Gastrocnemius medialis (tissue), 4 donors: ENCODE measurements around the gene KCTD10. TPM values are rescaled to one million over a fixed set of nuclear protein-coding genes. Genes with fewer than 3 reads are reported as not detected.
A peak's percentile ranks its signal among the peaks of the same experiment; 100 is the strongest.

Experiments
- ATAC-seq, 2 donors: fragments of 150-250 bp; one replicate each; pipeline ENCODE4 v1.9.1; 2016
- DNase-seq, 2 donors: peaks; one replicate each; pipeline ENCODE4 v3.0.0-alpha.2; 2019
- H3K27ac ChIP-seq, 4 donors: fragments of 200-600 bp; sonication (generic); 1 replicate in 1 of 4; 2 replicates in 3 of 4; pipeline ENCODE4 v1.5.1; 2016 to 2018; ENCODE audit warnings: mild to moderate bottlenecking in 2 of 4, moderate library complexity in 1 of 4
- H3K27me3 ChIP-seq, 3 donors: fragments of 200-600 bp; sonication (generic) in 2 of 3; 1 replicate in 1 of 3; 2 replicates in 2 of 3; pipeline versions ENCODE4 v1.5.1 to v1.6.0; 2016 to 2019; ENCODE audit warnings: mild to moderate bottlenecking in 1 of 3, moderate library complexity in 1 of 3
- H3K36me3 ChIP-seq, 2 donors: fragments of 200-600 bp; sonication (generic) in 1 of 2; one replicate each; pipeline ENCODE4 v1.5.1; 2017 to 2018
- H3K4me1 ChIP-seq, 2 donors: fragments of 200-600 bp; sonication (generic) in 1 of 2; one replicate each; pipeline ENCODE4 v1.5.1; 2016 to 2017; ENCODE audit warnings: mild to moderate bottlenecking in 2 of 2
- H3K4me3 ChIP-seq, 4 donors: fragments of 200-600 bp; sonication (generic) in 3 of 4; 1 replicate in 1 of 4; 2 replicates in 3 of 4; pipeline ENCODE4 v1.5.1; 2016 to 2019; ENCODE audit warnings: mild to moderate bottlenecking in 2 of 4
- H3K9me3 ChIP-seq, 3 donors: fragments of 200-600 bp; sonication (generic) in 2 of 3; 1 replicate in 1 of 3; 2 replicates in 2 of 3; pipeline ENCODE4 v1.5.1; 2016 to 2019
- CTCF ChIP-seq, 5 experiments: fragments of 450-650 bp in 3 of 5; fragments of 200-600 bp in 2 of 5; sonication (generic) in 2 of 5; IDR thresholded peaks in 4 of 5; conservative IDR thresholded peaks in 1 of 5; 1 replicate in 4 of 5; 2 replicates in 1 of 5; pipeline ENCODE4 v1.5.1; 2016 to 2019; ENCODE audit warnings: antibody characterized with exemption in 5 of 5, mild to moderate bottlenecking in 3 of 5, moderate library complexity in 3 of 5
- POLR2A ChIP-seq, 2 donors: fragments of 450-650 bp; IDR thresholded peaks; one replicate each; pipeline ENCODE4 v1.6.1; 2017; ENCODE audit warnings: antibody characterized with exemption in 2 of 2, mild to moderate bottlenecking in 2 of 2, moderate library complexity in 2 of 2
- in situ Hi-C, 4 donors: fragments of 200-750 bp; cut with MboI; loops; one replicate each; pipeline versions ENCODE4 v1.15.0 to v1.8.0; 2017; ENCODE audit warnings: low sequenced_read_pairs in 4 of 4
- intact Hi-C: fragments of 100-400 bp; cut with DNase I; formaldehyde crosslinking; loops from one replicate; pipeline ENCODE4 v1.15.1; 2023; ENCODE audit warnings: low total_unique reads
- total RNA-seq, 4 donors: library from RNA; depleted of rRNA; stranded (reverse); fragments of >200 nt; gene quantifications; one replicate each; pipeline versions ENCODE4 v1.1.0 to v1.2.3, GENCODE V29; 2016

KCTD10 gene
- total RNA-seq, 4 donors from 2014 or later: 7.5 to 14.8 (median 10.6) TPM

DNA sequence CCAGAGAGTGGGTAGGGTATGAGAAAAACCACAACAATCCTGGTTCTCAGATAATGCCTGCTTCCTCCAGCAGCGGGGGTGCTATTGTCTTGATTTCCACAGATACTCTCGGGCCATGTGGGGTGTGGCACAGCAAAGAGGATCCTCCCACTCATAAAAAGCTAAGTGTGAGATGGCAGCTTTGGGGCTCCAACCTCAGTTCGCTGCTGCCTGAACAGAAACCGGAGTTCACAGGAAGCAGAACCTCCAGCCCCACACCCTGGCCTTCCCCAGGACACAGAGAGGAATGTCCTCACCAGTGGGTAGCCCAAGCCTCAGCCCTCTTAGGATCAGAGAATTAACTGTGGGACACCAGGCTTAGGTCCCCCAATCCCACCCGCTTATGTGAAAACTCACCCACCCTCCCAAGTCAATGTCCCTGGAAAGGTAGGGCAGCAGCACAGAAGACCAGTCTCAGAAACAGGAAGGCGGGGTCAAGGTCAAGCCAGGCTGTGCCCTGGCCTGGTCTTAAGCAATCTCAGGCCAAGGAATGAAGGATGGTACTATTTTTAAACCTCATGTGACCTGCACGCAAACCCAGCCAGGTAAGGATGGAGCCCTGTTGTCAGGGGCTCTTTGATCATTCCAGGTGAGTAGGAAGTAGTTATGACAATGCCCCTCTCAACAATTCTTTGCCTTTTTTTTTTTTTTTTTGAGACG is 9.0 kb downstream of the KCTD10 start:
- in situ Hi-C loops: no loop called here
- no peak overlapping the region for H3K4me3 ChIP-seq
- TF ChIP-seq POLR2A (IDR thresholded peaks at IDR 0.05): no peak
- no peak for TF ChIP-seq CTCF (IDR thresholded peaks at IDR 0.05 in 4 of 5, conservative IDR thresholded peaks at IDR 0.05 in 1 of 5)
- DNase-seq (no peak), ATAC-seq (no peak)
- no peaks in the 10 kb centered on the region for H3K9me3 ChIP-seq
- no peaks in the 10 kb centered on the region for H3K27me3 ChIP-seq
- H3K27ac ChIP-seq: peak overlapping the region; percentile 16 to 55 (median 26)
- H3K36me3 ChIP-seq: peaks cover 0 to 31% of the 10 kb centered on the region in 2 donors
- peaks cover 30 to 44% of the 10 kb centered on the region in 2 donors for H3K4me1 ChIP-seq
- intact Hi-C loops: no loop called here

GRCh38 chr12:109466821-109467220 is 10.3 kb downstream of the KCTD10 start:
- H3K4me1 ChIP-seq: peaks cover 43 to 57% of the 10 kb centered on the region in 2 donors
- DNase-seq (no peak), ATAC-seq (no peak)
- TF ChIP-seq POLR2A (IDR thresholded peaks at IDR 0.05) (no peak), CTCF (IDR thresholded peaks at IDR 0.05 in 4 of 5, conservative IDR thresholded peaks at IDR 0.05 in 1 of 5) (no peak)
- intact Hi-C loops: no loop called here
- in situ Hi-C loops: no loop called here
- H3K27ac ChIP-seq: peak overlapping the region; percentile 5 to 55 (median 24)
- H3K4me3 ChIP-seq: no peak overlapping the region
- H3K27me3 ChIP-seq: no peaks in the 10 kb centered on the region
- H3K36me3 ChIP-seq: peaks cover 0 to 31% of the 10 kb centered on the region in 2 donors
- no peaks in the 10 kb centered on the region for H3K9me3 ChIP-seq

DNA sequence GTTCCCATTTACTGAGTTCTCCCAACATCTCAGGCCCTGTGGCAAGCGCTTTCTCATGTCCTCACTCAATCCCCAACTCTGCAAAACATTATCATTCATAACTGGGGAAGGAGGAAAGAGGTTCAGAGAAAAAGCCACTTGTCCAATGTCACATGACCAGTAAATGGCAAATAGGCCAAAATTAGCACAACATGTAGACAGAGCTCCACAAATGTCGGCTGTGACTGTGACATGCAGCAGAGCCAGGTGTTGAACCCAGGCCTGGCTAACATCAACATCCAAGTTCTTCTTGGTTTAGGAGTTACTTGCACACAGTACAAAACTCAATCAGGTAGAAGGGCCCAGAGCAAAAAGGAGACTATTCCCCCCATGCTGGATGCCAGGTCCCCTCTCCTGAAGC is 10.8 kb downstream of the KCTD10 start:
- Histone ChIP-seq H3K9me3 (no peaks in the 10 kb centered on the region), H3K36me3 (peaks cover 0 to 29% of the 10 kb centered on the region in 2 donors), H3K4me3 (no peak overlapping the region), H3K27ac (no peak overlapping the region), H3K27me3 (no peaks in the 10 kb centered on the region), H3K4me1 (peaks cover 48 to 63% of the 10 kb centered on the region in 2 donors)
- no peak for ATAC-seq
- intact Hi-C loops (no loop called here), in situ Hi-C loops (no loop called here)
- DNase-seq: no peak
- TF ChIP-seq POLR2A (IDR thresholded peaks at IDR 0.05) (no peak), CTCF (IDR thresholded peaks at IDR 0.05 in 4 of 5, conservative IDR thresholded peaks at IDR 0.05 in 1 of 5) (no peak)

GRCh38 chr12:109464642-109465351 is 12.3 kb downstream of the KCTD10 start:
- Histone ChIP-seq H3K27ac (peak overlapping the region; percentile 75 to 87 (median 82)), H3K36me3 (peaks cover 0 to 32% of the 10 kb centered on the region in 2 donors), H3K9me3 (no peaks in the 10 kb centered on the region), H3K4me1 (peaks cover 61 to 75% of the 10 kb centered on the region in 2 donors), H3K4me3 (no peak overlapping the region), H3K27me3 (no peaks in the 10 kb centered on the region)
- no peak for DNase-seq
- in situ Hi-C loops (no loop called here), intact Hi-C loops (no loop called here)
- TF ChIP-seq POLR2A (IDR thresholded peaks at IDR 0.05): no peak
- no peak for TF ChIP-seq CTCF (IDR thresholded peaks at IDR 0.05 in 4 of 5, conservative IDR thresholded peaks at IDR 0.05 in 1 of 5)
- ATAC-seq: no peak
